Measurements from ENCODE around the gene PTPRD.

PTPRD gene

GRCh38 chr9:8337834-8338766 lies 2274.7 kb downstream of the PTPRD start:
- DNase-seq = no peak

- DNase-seq = no peak
Measured at GRCh38 chr9:8332871-8333270, 2279.9 kb downstream of the PTPRD start.

GRCh38 chr9:8332331-8332650 lies 2280.5 kb downstream of the PTPRD start:
- no peak for DNase-seq

- DNase-seq = no peak
Measured at GRCh38 chr9:8331507-8332330, 2281.1 kb downstream of the PTPRD start.

- no peak for DNase-seq
Measured at GRCh38 chr9:8329561-8330283, 2283.1 kb downstream of the PTPRD start.

- DNase-seq = no peak
Measured at GRCh38 chr9:8315211-8315610, 2297.6 kb downstream of the PTPRD start.

GRCh38 chr9:8309258-8309657 lies 2303.5 kb downstream of the PTPRD start:
- no peak for DNase-seq

GRCh38 chr9:8304720-8305119 lies 2308.1 kb downstream of the PTPRD start:
- no peak for DNase-seq

GRCh38 chr9:8301296-8301695 lies 2311.5 kb downstream of the PTPRD start:
- DNase-seq = no peak

GRCh38 chr9:8297047-8297446 lies 2315.8 kb downstream of the PTPRD start:
- DNase-seq = no peak

GRCh38 chr9:8292657-8293056 lies 2320.1 kb downstream of the PTPRD start:
- DNase-seq = no peak

GRCh38 chr9:8289681-8290080 lies 2323.1 kb downstream of the PTPRD start:
- no peak for DNase-seq

GRCh38 chr9:8287970-8288369 lies 2324.8 kb downstream of the PTPRD start:
- DNase-seq = no peak

- no peak for DNase-seq
Measured at GRCh38 chr9:8287501-8287900, 2325.3 kb downstream of the PTPRD start.

GRCh38 chr9:8284884-8285283 lies 2327.9 kb downstream of the PTPRD start:
- no peak for DNase-seq

GRCh38 chr9:8282535-8282934 lies 2330.3 kb downstream of the PTPRD start:
- DNase-seq = no peak

- DNase-seq = no peak
Measured at GRCh38 chr9:8280811-8281210, 2332.0 kb downstream of the PTPRD start.

- no peak for DNase-seq
Measured at GRCh38 chr9:8278048-8278447, 2334.8 kb downstream of the PTPRD start.

GRCh38 chr9:8270235-8270634 lies 2342.6 kb downstream of the PTPRD start:
- no peak for DNase-seq

- DNase-seq = no peak
Measured at GRCh38 chr9:8268881-8269280, 2343.9 kb downstream of the PTPRD start.

GRCh38 chr9:8268216-8268878 lies 2344.5 kb downstream of the PTPRD start:
- no peak for DNase-seq

GRCh38 chr9:8267636-8268035 lies 2345.2 kb downstream of the PTPRD start:
- no peak for DNase-seq

- DNase-seq = no peak
Measured at GRCh38 chr9:8266861-8267260, 2345.9 kb downstream of the PTPRD start.

Data from SW 1271 (cell line).